Mucosa of descending colon (tissue), 3 donors: ENCODE results near the gene ART4. TPM values are rescaled to one million over a fixed set of nuclear protein-coding genes. Genes with fewer than 3 reads are reported as not detected.

Source experiments
- ATAC-seq: fragments of 200-7000 bp; cut with Tn5 transposase; one replicate; pipeline ENCODE4 v1.9.1; 2020; ENCODE audit warnings: mild to moderate bottlenecking, moderate library complexity
- DNase-seq, 3 donors: peaks; one replicate each; pipeline ENCODE4 v3.0.0-alpha.2; 2020
- H3K36me3 ChIP-seq: fragments of 200-600 bp; one replicate; pipeline ENCODE4 v1.8.0; 2021; ENCODE audit warnings: low read depth, mild to moderate bottlenecking
- H3K4me1 ChIP-seq: fragments of 200-600 bp; one replicate; pipeline ENCODE4 v1.8.0; 2021; ENCODE audit warnings: low read depth, mild to moderate bottlenecking
- H3K4me3 ChIP-seq: fragments of 200-600 bp; one replicate; pipeline ENCODE4 v1.8.0; 2021; ENCODE audit warnings: mild to moderate bottlenecking
- H3K9me3 ChIP-seq: fragments of 200-600 bp; one replicate; pipeline ENCODE4 v1.8.0; 2021; ENCODE audit warnings: mild to moderate bottlenecking
- CTCF ChIP-seq: fragments of 200-600 bp; IDR thresholded peaks from one replicate; pipeline ENCODE4 v1.8.0; 2022; ENCODE audit warnings: antibody characterized with exemption, mild to moderate bottlenecking
- intact Hi-C, 2 donors: fragments of 100-400 bp; cut with DNase I in 1 of 2; cut with micrococcal nuclease in 1 of 2; formaldehyde crosslinking; loops; one replicate each; pipeline versions ENCODE4 v1.11.0 to v1.11.1; 2022; cut with DNase I, micrococcal nuclease
- total RNA-seq, 3 donors: library from RNA; stranded (reverse); fragmentation: NEBNext Ultra II Directional in 2 of 3; extraction: Animal tissue kit (Norgen Biotek cat#: 25700) in 2 of 3; gene quantifications; one replicate each; pipeline versions ENCODE4 v1.2.1 to v1.2.4, GENCODE V29; 2021 to 2023
- donor health status: DM: no; HTN: no; CAD: no; lungs with moderate emphysema.
- donor health status: DM: no; HTN: no; CAD: no.
- donor health status: DM: no; HTN: yes; CAD: no.

ART4 gene
- total RNA-seq, 3 donors from 2014 or later, result 0.06 to 1.9 (median 0.54) TPM

- no peak for ATAC-seq
- no peaks in the 10 kb centered on the region for H3K9me3 ChIP-seq
- no peak for TF ChIP-seq CTCF
- H3K36me3 ChIP-seq, result no peaks in the 10 kb centered on the region
- H3K4me1 ChIP-seq, result no peaks in the 10 kb centered on the region
- no peak overlapping the region for H3K4me3 ChIP-seq
- DNase-seq, result no peak
- intact Hi-C loops, result no loop called here
Observed at GRCh38 chr12:14852880-14853279, 9.6 kb upstream of the ART4 start.

GRCh38 chr12:14850929-14851663 lies 7.8 kb upstream of the ART4 start:
- no peak overlapping the region for H3K4me3 ChIP-seq
- intact Hi-C loops, result no loop called here
- no peak for DNase-seq
- no peaks in the 10 kb centered on the region for H3K9me3 ChIP-seq
- no peak for ATAC-seq
- no peaks in the 10 kb centered on the region for H3K36me3 ChIP-seq
- H3K4me1 ChIP-seq, result no peaks in the 10 kb centered on the region
- TF ChIP-seq CTCF, result no peak

- DNase-seq (no peak), ATAC-seq (no peak)
- Histone ChIP-seq H3K4me3 (no peak overlapping the region), H3K36me3 (no peaks in the 10 kb centered on the region), H3K4me1 (no peaks in the 10 kb centered on the region), H3K9me3 (no peaks in the 10 kb centered on the region)
- TF ChIP-seq CTCF, result no peak
- intact Hi-C loops, result loop anchor here in 1 of 2 donors (5.0 kb wide), 1 partner anchor 143 kb away; no protein-coding TSS in a partner anchor
Observed at GRCh38 chr12:14849661-14850060, 6.3 kb upstream of the ART4 start.

- Histone ChIP-seq H3K4me3 (no peak overlapping the region), H3K36me3 (no peaks in the 10 kb centered on the region), H3K9me3 (no peaks in the 10 kb centered on the region), H3K4me1 (peaks cover 11% of the 10 kb centered on the region)
- ATAC-seq (no peak), DNase-seq (no peak)
- intact Hi-C loops, result loop anchor here in 1 of 2 donors (5.0 kb wide), 1 partner anchor 145 kb away; no protein-coding TSS in a partner anchor
- no peak for TF ChIP-seq CTCF
Observed at GRCh38 chr12:14846876-14847580, 3.7 kb upstream of the ART4 start.

GRCh38 chr12:14846042-14846587 lies 2.8 kb upstream of the ART4 start:
- no peak for TF ChIP-seq CTCF
- peak; percentile 58 for ATAC-seq

More at GRCh38 chr12:14846042-14846587, 2.8 kb upstream of the ART4 start:
- no peak for DNase-seq
- Histone ChIP-seq H3K9me3 (no peaks in the 10 kb centered on the region), H3K36me3 (no peaks in the 10 kb centered on the region), H3K4me3 (no peak overlapping the region), H3K4me1 (peaks cover 20% of the 10 kb centered on the region)
- intact Hi-C loops, result loop anchor here in 1 of 2 donors (5.0 kb wide), 1 partner anchor 146 kb away; no protein-coding TSS in a partner anchor
